ENCODE data around the gene HPS4.

DNA sequence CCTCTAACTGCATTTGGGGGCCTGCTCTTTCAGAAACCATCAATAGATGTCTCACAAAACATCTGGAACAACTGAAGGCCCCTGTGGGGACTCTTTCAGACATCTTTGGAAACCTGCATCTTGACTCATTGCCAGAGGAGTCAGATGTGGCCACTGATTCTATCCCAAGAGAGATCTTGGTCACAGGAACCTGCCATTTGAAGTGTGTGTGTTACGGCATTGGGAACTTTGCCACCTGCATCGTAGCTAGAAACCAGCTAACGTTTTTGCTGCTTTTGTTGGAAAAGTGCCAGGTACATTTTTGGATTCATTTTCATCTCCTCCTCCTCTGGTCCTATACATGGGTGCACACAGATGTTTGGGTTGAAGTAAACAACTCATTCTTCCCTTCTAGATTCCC lies 4.4 kb upstream of the HPS4 start:
- TF ChIP-seq, protein P1, sequence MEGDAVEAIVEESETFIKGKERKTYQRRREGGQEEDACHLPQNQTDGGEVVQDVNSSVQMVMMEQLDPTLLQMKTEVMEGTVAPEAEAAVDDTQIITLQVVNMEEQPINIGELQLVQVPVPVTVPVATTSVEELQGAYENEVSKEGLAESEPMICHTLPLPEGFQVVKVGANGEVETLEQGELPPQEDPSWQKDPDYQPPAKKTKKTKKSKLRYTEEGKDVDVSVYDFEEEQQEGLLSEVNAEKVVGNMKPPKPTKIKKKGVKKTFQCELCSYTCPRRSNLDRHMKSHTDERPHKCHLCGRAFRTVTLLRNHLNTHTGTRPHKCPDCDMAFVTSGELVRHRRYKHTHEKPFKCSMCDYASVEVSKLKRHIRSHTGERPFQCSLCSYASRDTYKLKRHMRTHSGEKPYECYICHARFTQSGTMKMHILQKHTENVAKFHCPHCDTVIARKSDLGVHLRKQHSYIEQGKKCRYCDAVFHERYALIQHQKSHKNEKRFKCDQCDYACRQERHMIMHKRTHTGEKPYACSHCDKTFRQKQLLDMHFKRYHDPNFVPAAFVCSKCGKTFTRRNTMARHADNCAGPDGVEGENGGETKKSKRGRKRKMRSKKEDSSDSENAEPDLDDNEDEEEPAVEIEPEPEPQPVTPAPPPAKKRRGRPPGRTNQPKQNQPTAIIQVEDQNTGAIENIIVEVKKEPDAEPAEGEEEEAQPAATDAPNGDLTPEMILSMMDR (IDR thresholded peaks at IDR 0.05; ENCODE audit: low read depth, low read length, poor library complexity, severe bottlenecking) = no peak
- TF ChIP-seq EZH2phosphoT487 (IDR thresholded peaks at IDR 0.05; ENCODE audit: borderline replicate concordance, low read length) = no peak
